B cell (primary cell): Measurements from ENCODE around the gene HIBADH. TPM values are rescaled to one million over a fixed set of nuclear protein-coding genes. Genes with fewer than 3 reads are reported as not detected.

Source experiments
- ATAC-seq: fragments of 200-7000 bp; cut with Tn5 transposase; one replicate; pipeline ENCODE4 v1.10.0; 2021; ENCODE audit warnings: low read depth, mild to moderate bottlenecking, moderate number of reproducible peaks, moderate library complexity
- CTCF ChIA-PET: fragments of 350-600 bp; sonication (Branson Sonifier 250); formaldehyde crosslinking; loops from one replicate; lab custom pipeline; 2021; ENCODE audit warnings: antibody characterized with exemption, inconsistent platforms; lab: Charles Lee
- POLR2A ChIA-PET: fragments of 350-600 bp; sonication (Branson Sonifier 250); formaldehyde crosslinking; loops from one replicate; lab custom pipeline; 2021; ENCODE audit warnings: antibody characterized with exemption; lab: Charles Lee
- DNase-seq: peaks from one replicate; pipeline ENCODE4 v3.0.0; 2013
- H2AFZ ChIP-seq: 2 replicates; pipeline ENCODE4 v1.6.1; 2012; ENCODE audit warnings: mild to moderate bottlenecking, low read depth, low read length; ENCODE audit not compliant: insufficient read depth, poor library complexity, severe bottlenecking
- H3K27ac ChIP-seq, 2 donors: 1 replicate in 1 of 2; 2 replicates in 1 of 2; pipeline ENCODE4 v1.5.1; 2012 to 2013; ENCODE audit warnings: low read length in 2 of 2, mild to moderate bottlenecking in 2 of 2, moderate library complexity in 1 of 2
- H3K27me3 ChIP-seq, 4 experiments: fragments of 200-600 bp in 1 of 4; sonication (generic) in 1 of 4; replicated peaks in 1 of 4; 1 replicate in 2 of 4; 2 replicates in 2 of 4; pipeline versions ENCODE4 v1.6.1 to v1.7.0; 2013 to 2016; ENCODE audit warnings: low read length in 3 of 4, mild to moderate bottlenecking in 2 of 4, mixed read lengths in 1 of 4, moderate library complexity in 1 of 4; ENCODE audit not compliant: insufficient read depth in 4 of 4, control insufficient read depth in 3 of 4; ENCODE audit errors: control extremely low read depth in 1 of 4
- H3K36me3 ChIP-seq, 2 experiments: replicated peaks in 1 of 2; 1 replicate in 1 of 2; 2 replicates in 1 of 2; pipeline versions ENCODE4 v1.6.1 to v1.7.1; 2013; ENCODE audit warnings: low read length in 1 of 2; ENCODE audit not compliant: insufficient read depth in 2 of 2, control insufficient read depth in 1 of 2; ENCODE audit errors: control extremely low read depth in 1 of 2, extremely low read depth in 1 of 2
- H3K4me1 ChIP-seq, 2 donors: fragments of 200-600 bp in 1 of 2; sonication (generic) in 1 of 2; 1 replicate in 1 of 2; 2 replicates in 1 of 2; pipeline versions ENCODE4 v1.5.1 to v1.6.1; 2013 to 2017; ENCODE audit warnings: low read length in 2 of 2; ENCODE audit not compliant: control insufficient read depth in 2 of 2, insufficient read depth in 2 of 2
- H3K4me2 ChIP-seq: replicated peaks from 2 replicates; pipeline ENCODE3; 2012; ENCODE audit warnings: mild to moderate bottlenecking, low read depth, low read length; ENCODE audit not compliant: poor library complexity, severe bottlenecking
- H3K4me3 ChIP-seq, 5 experiments: fragments of 200-600 bp in 1 of 5; sonication (generic) in 1 of 5; 1 replicate in 3 of 5; 2 replicates in 2 of 5; pipeline versions ENCODE4 v1.5.1 to v1.7.0; 2011 to 2016; ENCODE audit warnings: low read length in 4 of 5, mild to moderate bottlenecking in 4 of 5, low read depth in 2 of 5, control low read depth in 1 of 5, moderate library complexity in 1 of 5; ENCODE audit not compliant: insufficient read depth in 1 of 5; ENCODE audit errors: control extremely low read depth in 1 of 5, extremely low read depth in 1 of 5
- H3K79me2 ChIP-seq: fragments of 200-600 bp; sonication (generic); one replicate; pipeline ENCODE4 v1.6.0; 2016; ENCODE audit warnings: low read length; ENCODE audit not compliant: control insufficient read depth, insufficient read depth
- H3K9ac ChIP-seq: fragments of 200-600 bp; sonication (generic); 2 replicates; pipeline ENCODE4 v1.6.1; 2017; ENCODE audit warnings: mild to moderate bottlenecking, low read length, moderate library complexity
- H3K9me3 ChIP-seq, 3 donors: one replicate each; pipeline versions ENCODE4 v1.6.1 to v1.7.1; 2013; ENCODE audit warnings: low read length in 2 of 3; ENCODE audit not compliant: control insufficient read depth in 2 of 3, insufficient read depth in 1 of 3; ENCODE audit errors: control extremely low read depth in 1 of 3
- H4K20me1 ChIP-seq: 2 replicates; pipeline ENCODE4 v1.6.0; 2012; ENCODE audit warnings: mild to moderate bottlenecking, low read length; ENCODE audit not compliant: insufficient read depth, control insufficient read depth, poor library complexity, severe bottlenecking
- H3K27ac Mint-ChIP-seq: one replicate; pipeline ENCODE4 v1.8.0; 2021; ENCODE audit warnings: mixed read lengths
- H3K27me3 Mint-ChIP-seq: one replicate; pipeline ENCODE4 v1.8.0; 2021; ENCODE audit warnings: mixed read lengths
- H3K4me1 Mint-ChIP-seq: one replicate; pipeline ENCODE4 v1.8.0; 2021; ENCODE audit warnings: mixed read lengths
- H3K4me3 Mint-ChIP-seq: one replicate; pipeline ENCODE4 v1.8.0; 2021; ENCODE audit warnings: mixed read lengths
- H3K9me3 Mint-ChIP-seq: one replicate; pipeline ENCODE4 v1.8.0; 2022; ENCODE audit warnings: mixed read lengths; ENCODE audit not compliant: insufficient read depth
- CTCF ChIP-seq: fragments of 200-600 bp; IDR thresholded peaks from one replicate; pipeline ENCODE4 v1.8.0; 2022; ENCODE audit warnings: antibody characterized with exemption, mild to moderate bottlenecking
- EZH2 ChIP-seq: IDR thresholded peaks from 2 replicates; pipeline ENCODE4 v1.6.1; 2012; ENCODE audit warnings: borderline replicate concordance, low read depth, mild to moderate bottlenecking, moderate library complexity, low read length; ENCODE audit not compliant: insufficient read depth, poor library complexity, severe bottlenecking
- WGBS: methylation state at CpG from one replicate; pipeline ENCODE4 v1.1.5; 2013; ENCODE audit warnings: missing lambda C conversion rate; ENCODE audit not compliant: insufficient coverage; 5-methylcytosine and 5-hydroxymethylcytosine counted together
- intact Hi-C: fragments of 100-400 bp; cut with micrococcal nuclease; formaldehyde crosslinking; loops from one replicate; pipeline ENCODE4 v1.10.0; 2022
- polyA plus RNA-seq: library from polyadenylated mRNA; depleted of rRNA; stranded (reverse); fragments of >200 nt; gene quantifications from 2 replicates; pipeline ENCODE4 v1.2.3, GENCODE V29; 2012
- total RNA-seq, 2 donors: library from RNA; stranded (reverse); fragments of 120-200 nt in 1 of 2; gene quantifications; 1 replicate in 1 of 2; 2 replicates in 1 of 2; pipeline versions ENCODE4 v1.2.3 to v1.2.4, GENCODE V29; 2013 to 2022

Gene HIBADH
- total and polyA plus RNA-seq, 2 donors (not counting 1 experiment from before 2014, with no cell fraction given), result 6.9 to 14.1 TPM

GRCh38 chr7:27684491-27684890 is 21.8 kb upstream of the HIBADH start:
- H3K27me3 Mint-ChIP-seq, result peaks cover 8% of the 10 kb centered on the region
- ChIA-PET CTCF (interaction anchor here (1.2 kb wide), 1 partner anchor 101 kb away, joined by 3 read pairs; no protein-coding TSS in a partner anchor), POLR2A (no interaction called here)
- Histone ChIP-seq H3K27me3 (no peaks in the 10 kb centered on the region), H3K36me3 (no peaks in the 10 kb centered on the region), H2AFZ (no peak overlapping the region), H3K27ac (no peak overlapping the region), H4K20me1 (no peaks in the 10 kb centered on the region), H3K4me2 (no peak overlapping the region), H3K4me3 (no peak overlapping the region), H3K4me1 (no peaks in the 10 kb centered on the region), H3K79me2 (no peaks in the 10 kb centered on the region), H3K9me3 (no peaks in the 10 kb centered on the region), H3K9ac (no peak overlapping the region)
- H3K4me1 Mint-ChIP-seq, result no peaks in the 10 kb centered on the region
- no peak overlapping the region for H3K4me3 Mint-ChIP-seq
- H3K27ac Mint-ChIP-seq, result no peak overlapping the region
- intact Hi-C loops, result no loop called here
- ATAC-seq (no peak), DNase-seq (no peak)
- WGBS, result 84% methylated on average over 3 of the region's 4 CpGs
- no peak for TF ChIP-seq CTCF
- no peak for TF ChIP-seq EZH2
- H3K9me3 Mint-ChIP-seq, result peaks cover 6% of the 10 kb centered on the region

GRCh38 chr7:27680610-27681009 is 17.9 kb upstream of the HIBADH start:
- Histone ChIP-seq H3K9ac (no peak overlapping the region), H3K4me2 (no peak overlapping the region), H3K36me3 (no peaks in the 10 kb centered on the region), H3K79me2 (no peaks in the 10 kb centered on the region), H3K9me3 (no peaks in the 10 kb centered on the region), H3K4me3 (no peak overlapping the region), H4K20me1 (no peaks in the 10 kb centered on the region), H2AFZ (no peak overlapping the region), H3K27ac (no peak overlapping the region), H3K4me1 (no peaks in the 10 kb centered on the region), H3K27me3 (no peaks in the 10 kb centered on the region)
- no peak for TF ChIP-seq CTCF
- no peak for TF ChIP-seq EZH2
- Mint-ChIP-seq H3K27ac (no peak overlapping the region), H3K4me3 (no peak overlapping the region), H3K27me3 (no peaks in the 10 kb centered on the region), H3K9me3 (no peaks in the 10 kb centered on the region), H3K4me1 (no peaks in the 10 kb centered on the region)
- no peak for DNase-seq
- CTCF ChIA-PET, result no interaction called here
- WGBS, result 100% methylated on average over 1 of the region's 1 CpG
- no peak for ATAC-seq
- POLR2A ChIA-PET, result no interaction called here
- intact Hi-C loops, result no loop called here
